Endothelial cell of umbilical vein (primary cell): Measurements from ENCODE around the gene ACTL10. TPM values are rescaled to one million over a fixed set of nuclear protein-coding genes. Genes with fewer than 3 reads are reported as not detected.

Experiments
- BruUV-seq: library from RNA; stranded (reverse); fragments of 400-500 nt; replicated peaks from 2 replicates; lab custom pipeline; 2021; lab: Mats Ljungman, UMichigan
- CTCF ChIA-PET: fragments of 300-600, 350-600 bp; sonication (Branson Sonifier 250); formaldehyde crosslinking; loops from one replicate; lab custom pipeline; 2021; ENCODE audit warnings: antibody characterized with exemption, inconsistent platforms; lab: Charles Lee
- POLR2A ChIA-PET: fragments of 300-600, 350-600 bp; sonication (Branson Sonifier 250); formaldehyde crosslinking; loops from one replicate; lab custom pipeline; 2021; ENCODE audit warnings: antibody characterized with exemption, inconsistent platforms; lab: Charles Lee
- DNase-seq: peaks from one replicate; pipeline ENCODE4 v3.0.0-alpha.2; 2011; ENCODE audit warnings: low read depth, low spot score
- FAIRE-seq: peaks from 2 replicates; lab custom pipeline; 2011; peaks lifted over from hg19 to GRCh38; lab: Jason Lieb, UNC
- H2AFZ ChIP-seq: 2 replicates; pipeline ENCODE4 v1.6.0; 2012; ENCODE audit warnings: low read depth, low read length, control low read depth, inconsistent platforms
- H3K27ac ChIP-seq: 2 replicates; pipeline ENCODE4 v1.5.1; 2011; ENCODE audit warnings: low read depth, mild to moderate bottlenecking, control low read depth, low read length, moderate library complexity; ENCODE audit not compliant: insufficient read depth
- H3K27me3 ChIP-seq, 2 experiments: 2 replicates each; pipeline versions ENCODE4 v1.6.0 to v1.6.1; 2011; ENCODE audit warnings: low read length in 2 of 2, mixed read lengths in 1 of 2; ENCODE audit not compliant: control insufficient read depth in 2 of 2, insufficient read depth in 2 of 2
- H3K36me3 ChIP-seq, 2 experiments: 2 replicates in 1 of 2; 3 replicates in 1 of 2; pipeline ENCODE4 v1.5.1; 2011; ENCODE audit warnings: low read length in 2 of 2, mild to moderate bottlenecking in 1 of 2, moderate library complexity in 1 of 2; ENCODE audit not compliant: control insufficient read depth in 2 of 2, insufficient read depth in 2 of 2; ENCODE audit errors: extremely low read depth in 1 of 2
- H3K4me1 ChIP-seq: 3 replicates; pipeline ENCODE4 v1.5.1; 2011; ENCODE audit warnings: mild to moderate bottlenecking, low read length; ENCODE audit not compliant: control insufficient read depth, insufficient read depth; ENCODE audit errors: extremely low read depth
- H3K4me2 ChIP-seq: 2 replicates; pipeline ENCODE4 v1.6.1; 2011; ENCODE audit warnings: low read length, control low read depth, mixed read lengths; ENCODE audit not compliant: insufficient read depth
- H3K4me3 ChIP-seq, 3 experiments: fragments of 200-600 bp in 1 of 3; sonication (generic), shearing (Covaris generic) in 1 of 3; replicated peaks in 1 of 3; 2 replicates each; pipeline ENCODE4 v1.5.1; 2011 to 2016; ENCODE audit warnings: control low read depth in 3 of 3, low read length in 3 of 3, mild to moderate bottlenecking in 2 of 3, inconsistent platforms in 1 of 3, low read depth in 1 of 3, moderate library complexity in 1 of 3; ENCODE audit not compliant: insufficient read depth in 1 of 3
- H3K79me2 ChIP-seq: 2 replicates; pipeline ENCODE4 v1.6.0; 2012; ENCODE audit warnings: low read length, inconsistent platforms; ENCODE audit not compliant: control insufficient read depth, insufficient read depth
- H3K9ac ChIP-seq: replicated peaks from 2 replicates; pipeline ENCODE3; 2011; ENCODE audit warnings: low read length, control low read depth; ENCODE audit not compliant: insufficient read depth; ENCODE audit errors: extremely low read depth
- H3K9me1 ChIP-seq: replicated peaks from 3 replicates; pipeline ENCODE4 v1.6.0; 2011; ENCODE audit warnings: mild to moderate bottlenecking, low read length; ENCODE audit not compliant: control insufficient read depth, insufficient read depth; ENCODE audit errors: extremely low read depth
- H3K9me3 ChIP-seq: replicated peaks from 2 replicates; pipeline ENCODE4 v1.5.1; 2012; ENCODE audit warnings: low read length, inconsistent platforms; ENCODE audit not compliant: control insufficient read depth, insufficient read depth
- H4K20me1 ChIP-seq: replicated peaks from 2 replicates; pipeline ENCODE3; 2011; ENCODE audit warnings: mild to moderate bottlenecking, low read length; ENCODE audit not compliant: control insufficient read depth, insufficient read depth; ENCODE audit errors: extremely low read depth
- CTCF ChIP-seq, 2 donors: IDR thresholded peaks; 1 replicate in 1 of 2; 2 replicates in 1 of 2; pipeline ENCODE4 v1.5.1; 2011; ENCODE audit warnings: low read length in 2 of 2, mild to moderate bottlenecking in 2 of 2, moderate library complexity in 2 of 2, control low read depth in 1 of 2, inconsistent platforms in 1 of 2, low read depth in 1 of 2; ENCODE audit not compliant: insufficient read depth in 1 of 2; ENCODE audit errors: extremely low read depth in 1 of 2
- EZH2 ChIP-seq: IDR thresholded peaks from 2 replicates; pipeline ENCODE4 v1.6.1; 2012; ENCODE audit warnings: borderline replicate concordance, low read depth, mild to moderate bottlenecking, moderate library complexity, low read length, inconsistent platforms; ENCODE audit not compliant: severe bottlenecking
- FOS ChIP-seq: IDR thresholded peaks from 2 replicates; pipeline ENCODE4 v1.6.1; 2011; ENCODE audit warnings: mild to moderate bottlenecking, low read length, moderate library complexity, borderline replicate concordance; ENCODE audit not compliant: insufficient read depth
- GATA2 ChIP-seq: IDR thresholded peaks from 2 replicates; pipeline ENCODE4 v1.7.0; 2011; ENCODE audit warnings: low read depth, mild to moderate bottlenecking, moderate library complexity, mixed read lengths, low read length; ENCODE audit not compliant: insufficient read length, insufficient read depth
- JUN ChIP-seq: IDR thresholded peaks from 2 replicates; pipeline ENCODE4 v1.6.1; 2011; ENCODE audit warnings: borderline replicate concordance, low read depth; ENCODE audit not compliant: insufficient read length, insufficient read depth
- MAX ChIP-seq: IDR thresholded peaks from 2 replicates; pipeline ENCODE4 v1.6.1; 2011; ENCODE audit not compliant: insufficient read depth, insufficient read length
- MYC ChIP-seq: IDR thresholded peaks from one replicate; pipeline ENCODE4 v1.6.1; 2011; ENCODE audit warnings: mild to moderate bottlenecking, low read depth, low read length
- POLR2A ChIP-seq: IDR thresholded peaks from 2 replicates; pipeline ENCODE4 v1.6.1; 2012; ENCODE audit warnings: low read depth, mild to moderate bottlenecking, control low read depth, low read length
- POLR2AphosphoS5 ChIP-seq: IDR thresholded peaks from 2 replicates; pipeline ENCODE4 v1.6.1; 2012; ENCODE audit warnings: low read depth, mild to moderate bottlenecking, control low read depth, low read length, moderate library complexity; ENCODE audit not compliant: insufficient read depth
- dilution Hi-C: fragments of 300-500 bp; cut with MboI; formaldehyde crosslinking; loops from one replicate; pipeline ENCODE4 v1.15.0; 2019; ENCODE audit warnings: low sequenced_read_pairs; ENCODE audit not compliant: extremely low pct_ligation_motif_present
- intact Hi-C: fragments of 100-400 bp; cut with micrococcal nuclease; formaldehyde crosslinking; loops from one replicate; pipeline ENCODE4 v1.10.0; 2022
- polyA plus RNA-seq, 4 experiments: library from polyadenylated mRNA; depleted of rRNA in 3 of 4; stranded (reverse) in 3 of 4; unstranded in 1 of 4; fragments of >200 nt; gene quantifications; 2 replicates each; pipeline versions ENCODE4 v1.2.1 to v1.2.3, GENCODE V29; 2011 to 2012; ENCODE audit warnings: missing spikeins in 1 of 4
- total RNA-seq: library from RNA; stranded (reverse); gene quantifications from 2 replicates; pipeline ENCODE4 v1.2.3, GENCODE V29; 2021

ACTL10 gene
- total and polyA plus RNA-seq, 2 donors (not counting 3 experiments of a cell fraction or from before 2014, with no cell fraction given) = 0.92 to 1.4 TPM

GRCh38 chr20:33653900-33654596, 12.7 kb upstream of the ACTL10 start:
- dilution Hi-C loops = no loop called here
- no peak overlapping the region for H3K27ac ChIP-seq
- FAIRE-seq (no peak), DNase-seq (no peak)
- no peaks in the 10 kb centered on the region for H3K9me3 ChIP-seq
- no peaks in the 10 kb centered on the region for H3K36me3 ChIP-seq
- no peak overlapping the region for H3K9ac ChIP-seq
- no peak overlapping the region for H3K4me3 ChIP-seq
- TF ChIP-seq EZH2 (no peak), MAX (no peak), FOS (no peak), CTCF (IDR thresholded peaks at IDR 0.05; ENCODE audit: extremely low read depth in 1 of 2, insufficient read depth in 1 of 2, low read depth in 1 of 2, low read length in 2 of 2) (no peak), GATA2 (no peak), JUN (no peak), POLR2A (no peak), MYC (no peak), POLR2AphosphoS5 (no peak)
- H3K27me3 ChIP-seq = no peaks in the 10 kb centered on the region
- intact Hi-C loops = loop anchor here (1.0 to 5.0 kb wide), 3 partner anchors 137 to 253 kb away; partner anchors contain the start of gene CDK5RAP1
- H4K20me1 ChIP-seq = no peaks in the 10 kb centered on the region
- ChIA-PET CTCF (interaction anchor here (0.6 to 5.2 kb wide), 37 partner anchors 9 to 260 kb away, joined by 3 to 58 read pairs (median 4); partner anchors contain the start of genes ACTL10, CBFA2T2, SNTA1 and ZNF341), POLR2A (interaction anchor here (1.1 kb wide), 1 partner anchor 14 kb away, joined by 4 read pairs; no protein-coding TSS in a partner anchor)
- H3K4me2 ChIP-seq = no peak overlapping the region
- no peaks in the 10 kb centered on the region for H3K79me2 ChIP-seq
- H3K4me1 ChIP-seq = no peaks in the 10 kb centered on the region
- H2AFZ ChIP-seq = no peak overlapping the region
- no TSS peak for BruUV-seq
- H3K9me1 ChIP-seq = no peaks in the 10 kb centered on the region
